GM12865 (cell line): ENCODE measurements around the gene MOCS3.

ENCODE experiments used
- DNase-seq: peaks from one replicate; pipeline ENCODE4 v3.0.0; 2010; ENCODE audit warnings: low read depth
- H3K4me3 ChIP-seq: 2 replicates; pipeline ENCODE4 v1.5.1; 2011; ENCODE audit warnings: mild to moderate bottlenecking, low read depth, low read length, control low read depth
- CTCF ChIP-seq: IDR thresholded peaks from 2 replicates; pipeline ENCODE4 v1.5.1; 2011; ENCODE audit warnings: low read length, control low read depth, low read depth, inconsistent platforms; ENCODE audit not compliant: insufficient read depth; ENCODE audit errors: missing control alignments

Gene MOCS3

GRCh38 chr20:51002633-51003032 is 44.0 kb downstream of the MOCS3 start:
- DNase-seq = no peak
- no peak overlapping the region for H3K4me3 ChIP-seq
- no peak for TF ChIP-seq CTCF

- TF ChIP-seq CTCF = no peak
- no peak overlapping the region for H3K4me3 ChIP-seq
- DNase-seq = no peak
These were observed 45.1 kb downstream of the MOCS3 start for GRCh38 chr20:51003753-51004152.

GRCh38 chr20:51004305-51004727 is 45.7 kb downstream of the MOCS3 start:
- no peak for DNase-seq
- TF ChIP-seq CTCF = no peak
- H3K4me3 ChIP-seq = no peak overlapping the region

GRCh38 chr20:51004781-51005180 is 46.2 kb downstream of the MOCS3 start:
- TF ChIP-seq CTCF = no peak
- no peak overlapping the region for H3K4me3 ChIP-seq
- DNase-seq = no peak

- DNase-seq = no peak
- no peak overlapping the region for H3K4me3 ChIP-seq
- no peak for TF ChIP-seq CTCF
These were observed 46.6 kb downstream of the MOCS3 start for GRCh38 chr20:51005214-51005613.

GRCh38 chr20:51008718-51009117 is 50.1 kb downstream of the MOCS3 start:
- no peak for DNase-seq
- TF ChIP-seq CTCF = no peak
- H3K4me3 ChIP-seq = no peak overlapping the region

GRCh38 chr20:51009303-51010042 is 50.9 kb downstream of the MOCS3 start:
- TF ChIP-seq CTCF = no peak
- no peak for DNase-seq

More at GRCh38 chr20:51009303-51010042, 50.9 kb downstream of the MOCS3 start:
- no peak overlapping the region for H3K4me3 ChIP-seq
